ENCODE data around the gene GALNT18. TPM values are rescaled to one million over a fixed set of nuclear protein-coding genes. Genes with fewer than 3 reads are reported as not detected.
"Not testable (repeated sequence)": the region's sequence is repeated elsewhere in the genome, so short reads cannot be mapped to it uniquely, and the experiment has no call there.

GALNT18 gene
- total RNA-seq, 1 donor from 2014 or later = 24.4 TPM

DNA sequence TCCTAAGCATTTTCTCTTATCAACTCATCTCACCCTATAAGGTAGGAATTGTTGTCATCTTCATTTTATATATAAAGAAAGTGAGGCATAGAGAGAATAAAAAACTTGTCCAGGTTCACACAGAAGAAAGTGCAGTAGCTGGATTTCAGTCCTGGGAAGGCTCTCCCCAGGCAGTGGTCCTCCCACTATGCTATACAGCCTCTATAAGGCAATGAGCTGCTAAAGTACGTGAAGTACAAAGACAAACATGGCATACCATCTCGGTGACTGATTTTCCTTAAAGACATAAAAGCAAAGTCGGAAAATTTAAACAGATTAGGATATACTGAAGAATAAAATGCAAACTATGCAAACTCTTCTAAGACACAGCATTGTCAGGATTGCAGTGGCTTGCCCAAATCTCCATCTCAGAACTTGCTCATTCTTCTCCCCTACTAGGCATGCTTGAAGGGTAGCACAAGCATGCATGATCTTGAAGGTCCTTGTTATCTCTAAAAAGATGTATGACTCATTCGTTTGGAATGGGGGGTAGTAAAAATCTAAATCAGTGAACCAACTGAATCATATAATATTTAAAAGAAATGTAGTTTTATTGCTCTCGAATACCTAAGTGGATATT lies 171.0 kb downstream of the GALNT18 start:
- Histone ChIP-seq H3K27me3 (ENCODE audit: low read depth) (no peaks in the 10 kb centered on the region), H3K27ac (replicated peaks) (no peak overlapping the region), H3K4me3 (no peak overlapping the region), H3K4me1 (peaks cover 28% of the 10 kb centered on the region), H3K9me3 (replicated peaks) (no peaks in the 10 kb centered on the region), H3K36me3 (peaks cover 11% of the 10 kb centered on the region)
- no peak for DNase-seq
- intact Hi-C loops (cut with micrococcal nuclease) = no loop called here
- TF ChIP-seq, protein P1, sequence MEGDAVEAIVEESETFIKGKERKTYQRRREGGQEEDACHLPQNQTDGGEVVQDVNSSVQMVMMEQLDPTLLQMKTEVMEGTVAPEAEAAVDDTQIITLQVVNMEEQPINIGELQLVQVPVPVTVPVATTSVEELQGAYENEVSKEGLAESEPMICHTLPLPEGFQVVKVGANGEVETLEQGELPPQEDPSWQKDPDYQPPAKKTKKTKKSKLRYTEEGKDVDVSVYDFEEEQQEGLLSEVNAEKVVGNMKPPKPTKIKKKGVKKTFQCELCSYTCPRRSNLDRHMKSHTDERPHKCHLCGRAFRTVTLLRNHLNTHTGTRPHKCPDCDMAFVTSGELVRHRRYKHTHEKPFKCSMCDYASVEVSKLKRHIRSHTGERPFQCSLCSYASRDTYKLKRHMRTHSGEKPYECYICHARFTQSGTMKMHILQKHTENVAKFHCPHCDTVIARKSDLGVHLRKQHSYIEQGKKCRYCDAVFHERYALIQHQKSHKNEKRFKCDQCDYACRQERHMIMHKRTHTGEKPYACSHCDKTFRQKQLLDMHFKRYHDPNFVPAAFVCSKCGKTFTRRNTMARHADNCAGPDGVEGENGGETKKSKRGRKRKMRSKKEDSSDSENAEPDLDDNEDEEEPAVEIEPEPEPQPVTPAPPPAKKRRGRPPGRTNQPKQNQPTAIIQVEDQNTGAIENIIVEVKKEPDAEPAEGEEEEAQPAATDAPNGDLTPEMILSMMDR (IDR thresholded peaks at IDR 0.05; ENCODE audit: borderline replicate concordance) = no peak

- TF ChIP-seq, protein P1 (IDR thresholded peaks at IDR 0.05; ENCODE audit: borderline replicate concordance) = no peak
- no peak overlapping the region for H3K27ac ChIP-seq (replicated peaks)
- no peaks in the 10 kb centered on the region for H3K9me3 ChIP-seq (replicated peaks)
- peaks cover 11% of the 10 kb centered on the region for H3K36me3 ChIP-seq
- H3K4me1 ChIP-seq = peaks cover 32% of the 10 kb centered on the region
- intact Hi-C loops (cut with micrococcal nuclease) = no loop called here
- no peak for DNase-seq
- no peak overlapping the region for H3K4me3 ChIP-seq
- H3K27me3 ChIP-seq (ENCODE audit: low read depth) = no peaks in the 10 kb centered on the region
Measured at GRCh38 chr11:11449327-11449726, 172.5 kb downstream of the GALNT18 start.

GRCh38 chr11:11448626-11449025 lies 173.2 kb downstream of the GALNT18 start:
- DNase-seq = no peak
- Histone ChIP-seq H3K9me3 (replicated peaks) (no peaks in the 10 kb centered on the region), H3K27me3 (ENCODE audit: low read depth) (no peaks in the 10 kb centered on the region), H3K36me3 (peaks cover 11% of the 10 kb centered on the region), H3K4me1 (peaks cover 39% of the 10 kb centered on the region), H3K27ac (replicated peaks) (no peak overlapping the region), H3K4me3 (no peak overlapping the region)
- intact Hi-C loops (cut with micrococcal nuclease) = no loop called here
- TF ChIP-seq, protein P1 (IDR thresholded peaks at IDR 0.05; ENCODE audit: borderline replicate concordance) = no peak

DNA sequence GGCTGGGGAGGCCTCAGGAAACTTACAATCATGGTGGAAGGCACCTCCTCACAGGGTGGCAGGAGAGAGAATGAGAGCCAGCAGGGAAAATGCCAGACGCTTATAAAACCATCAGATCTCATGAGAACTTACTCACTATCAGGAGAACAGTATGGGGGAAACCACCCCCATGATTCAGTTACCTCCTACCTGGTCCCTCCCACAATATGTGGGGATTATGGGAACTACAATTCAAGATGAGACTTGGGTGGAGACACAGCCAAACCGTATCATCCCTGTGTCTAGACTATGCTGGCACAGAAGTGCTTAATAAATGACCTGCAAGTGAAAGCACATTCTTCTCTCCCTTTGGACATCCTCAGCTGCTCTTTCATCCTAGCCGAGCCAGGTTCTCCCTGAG lies 174.2 kb downstream of the GALNT18 start:
- H3K27me3 ChIP-seq (ENCODE audit: low read depth); DNase-seq; H3K27ac ChIP-seq (replicated peaks); H3K4me3 ChIP-seq; intact Hi-C loops (cut with micrococcal nuclease); H3K9me3 ChIP-seq (replicated peaks): not testable (repeated sequence)
- Histone ChIP-seq H3K4me1 (peaks cover 48% of the 10 kb centered on the region), H3K36me3 (peaks cover 11% of the 10 kb centered on the region)

DNA sequence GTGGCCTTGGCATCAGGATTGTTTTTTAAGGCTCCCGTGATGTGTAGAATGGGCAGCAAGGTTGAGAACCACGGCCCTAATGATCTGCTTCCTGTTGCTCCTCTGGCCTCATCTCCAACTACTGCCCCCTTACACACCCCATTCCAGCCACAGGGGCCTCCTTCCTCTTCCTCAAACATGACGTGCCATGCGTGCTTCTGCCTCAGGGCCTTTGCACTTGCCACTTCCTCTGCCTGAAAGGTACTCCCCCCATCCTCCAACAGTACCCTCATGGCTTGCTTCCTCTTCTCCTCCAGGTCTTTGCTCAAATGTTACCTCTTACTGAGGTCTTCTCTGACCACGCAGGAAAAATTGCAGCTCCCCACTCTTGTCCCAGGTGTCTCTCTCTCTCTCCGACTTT lies 174.8 kb downstream of the GALNT18 start:
- Histone ChIP-seq H3K9me3 (replicated peaks) (no peaks in the 10 kb centered on the region), H3K27ac (replicated peaks) (no peak overlapping the region), H3K4me1 (peaks cover 50% of the 10 kb centered on the region), H3K36me3 (peaks cover 11% of the 10 kb centered on the region), H3K27me3 (ENCODE audit: low read depth) (no peaks in the 10 kb centered on the region), H3K4me3 (no peak overlapping the region)
- TF ChIP-seq, protein P1 (IDR thresholded peaks at IDR 0.05; ENCODE audit: borderline replicate concordance) = no peak
- DNase-seq = no peak
- intact Hi-C loops (cut with micrococcal nuclease) = no loop called here

GRCh38 chr11:11446564-11446963 lies 175.2 kb downstream of the GALNT18 start:
- no peak overlapping the region for H3K4me3 ChIP-seq
- no peak overlapping the region for H3K27ac ChIP-seq (replicated peaks)
- H3K36me3 ChIP-seq = peaks cover 11% of the 10 kb centered on the region
- H3K27me3 ChIP-seq (ENCODE audit: low read depth) = no peaks in the 10 kb centered on the region
- intact Hi-C loops (cut with micrococcal nuclease) = no loop called here
- TF ChIP-seq, protein P1 (IDR thresholded peaks at IDR 0.05; ENCODE audit: borderline replicate concordance) = no peak
- DNase-seq = no peak
- no peaks in the 10 kb centered on the region for H3K9me3 ChIP-seq (replicated peaks)
- peaks cover 48% of the 10 kb centered on the region for H3K4me1 ChIP-seq
